HFFc6 (cell line): ENCODE data around the gene HPGDS. TPM values are rescaled to one million over a fixed set of nuclear protein-coding genes. Genes with fewer than 3 reads are reported as not detected.
"Not testable (repeated sequence)": the region's sequence is repeated elsewhere in the genome, so short reads cannot be mapped to it uniquely, and the experiment has no call there.

Source experiments
- DNase-seq: peaks from one replicate; pipeline ENCODE4 v3.0.0-alpha.2; 2018
- H3K27ac Mint-ChIP-seq: 2 replicates; pipeline ENCODE4 v1.8.0; 2020; ENCODE audit warnings: mild to moderate bottlenecking, mixed read lengths
- H3K27me3 Mint-ChIP-seq: 2 replicates; pipeline ENCODE4 v1.8.0; 2021; ENCODE audit warnings: mild to moderate bottlenecking, moderate library complexity, mixed read lengths; ENCODE audit not compliant: insufficient read depth
- H3K36me3 Mint-ChIP-seq: 2 replicates; pipeline ENCODE4 v1.8.0; 2021; ENCODE audit warnings: low read depth, mixed read lengths
- H3K4me1 Mint-ChIP-seq: 2 replicates; pipeline ENCODE4 v1.8.0; 2020; ENCODE audit warnings: low read depth, mixed read lengths
- H3K4me3 Mint-ChIP-seq: 2 replicates; pipeline ENCODE4 v1.8.0; 2020; ENCODE audit warnings: mild to moderate bottlenecking, moderate library complexity, mixed read lengths
- H3K9me3 Mint-ChIP-seq: 2 replicates; pipeline ENCODE4 v1.8.0; 2020; ENCODE audit warnings: mild to moderate bottlenecking, mixed read lengths
- total RNA-seq, 6 experiments: library from RNA; stranded (reverse); fragmentation: NEBNext Ultra II Directional; extraction: Animal tissue kit (Norgen Biotek cat#: 25700); gene quantifications; 2 replicates in 1 of 6; 3 replicates in 5 of 6; pipeline ENCODE4 v1.2.3, GENCODE V29; 2021
- TF ChIP-seq, protein P1 (sequence below): fragments of 200-600 bp; sonication (generic); IDR thresholded peaks from 2 replicates; pipeline ENCODE4 v1.5.0; 2021; ENCODE audit warnings: antibody characterized with exemption, mild to moderate bottlenecking

HPGDS gene
- total RNA-seq, 6 experiments from 2014 or later, result not detected

GRCh38 chr4:94325835-94326234, 16.8 kb downstream of the HPGDS start:
- H3K36me3 Mint-ChIP-seq, result peaks cover 12% of the 10 kb centered on the region
- peaks cover 15% of the 10 kb centered on the region for H3K27me3 Mint-ChIP-seq
- DNase-seq, result no peak
- H3K9me3 Mint-ChIP-seq, result peaks cover 18% of the 10 kb centered on the region
- no peak overlapping the region for H3K27ac Mint-ChIP-seq
- H3K4me3 Mint-ChIP-seq, result no peak overlapping the region
- H3K4me1 Mint-ChIP-seq, result no peaks in the 10 kb centered on the region
- TF ChIP-seq, protein P1, sequence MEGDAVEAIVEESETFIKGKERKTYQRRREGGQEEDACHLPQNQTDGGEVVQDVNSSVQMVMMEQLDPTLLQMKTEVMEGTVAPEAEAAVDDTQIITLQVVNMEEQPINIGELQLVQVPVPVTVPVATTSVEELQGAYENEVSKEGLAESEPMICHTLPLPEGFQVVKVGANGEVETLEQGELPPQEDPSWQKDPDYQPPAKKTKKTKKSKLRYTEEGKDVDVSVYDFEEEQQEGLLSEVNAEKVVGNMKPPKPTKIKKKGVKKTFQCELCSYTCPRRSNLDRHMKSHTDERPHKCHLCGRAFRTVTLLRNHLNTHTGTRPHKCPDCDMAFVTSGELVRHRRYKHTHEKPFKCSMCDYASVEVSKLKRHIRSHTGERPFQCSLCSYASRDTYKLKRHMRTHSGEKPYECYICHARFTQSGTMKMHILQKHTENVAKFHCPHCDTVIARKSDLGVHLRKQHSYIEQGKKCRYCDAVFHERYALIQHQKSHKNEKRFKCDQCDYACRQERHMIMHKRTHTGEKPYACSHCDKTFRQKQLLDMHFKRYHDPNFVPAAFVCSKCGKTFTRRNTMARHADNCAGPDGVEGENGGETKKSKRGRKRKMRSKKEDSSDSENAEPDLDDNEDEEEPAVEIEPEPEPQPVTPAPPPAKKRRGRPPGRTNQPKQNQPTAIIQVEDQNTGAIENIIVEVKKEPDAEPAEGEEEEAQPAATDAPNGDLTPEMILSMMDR, result no peak

GRCh38 chr4:94319927-94320326, 22.7 kb downstream of the HPGDS start:
- not testable (repeated sequence) for H3K9me3 Mint-ChIP-seq, H3K36me3 Mint-ChIP-seq, H3K27ac Mint-ChIP-seq, H3K4me1 Mint-ChIP-seq, DNase-seq, H3K4me3 Mint-ChIP-seq
- peaks cover 12% of the 10 kb centered on the region; the same call in 1 of the 2 replicates for H3K27me3 Mint-ChIP-seq

- no peak overlapping the region for H3K4me3 Mint-ChIP-seq
- no peak for DNase-seq
- peaks cover 18% of the 10 kb centered on the region for H3K4me1 Mint-ChIP-seq
- peaks cover 5% of the 10 kb centered on the region for H3K27me3 Mint-ChIP-seq
- no peak overlapping the region for H3K27ac Mint-ChIP-seq
- no peaks in the 10 kb centered on the region for H3K9me3 Mint-ChIP-seq
- no peaks in the 10 kb centered on the region for H3K36me3 Mint-ChIP-seq
- TF ChIP-seq, protein P1, result no peak
Observed at GRCh38 chr4:94307231-94307871, 35.3 kb downstream of the HPGDS start.

DNA sequence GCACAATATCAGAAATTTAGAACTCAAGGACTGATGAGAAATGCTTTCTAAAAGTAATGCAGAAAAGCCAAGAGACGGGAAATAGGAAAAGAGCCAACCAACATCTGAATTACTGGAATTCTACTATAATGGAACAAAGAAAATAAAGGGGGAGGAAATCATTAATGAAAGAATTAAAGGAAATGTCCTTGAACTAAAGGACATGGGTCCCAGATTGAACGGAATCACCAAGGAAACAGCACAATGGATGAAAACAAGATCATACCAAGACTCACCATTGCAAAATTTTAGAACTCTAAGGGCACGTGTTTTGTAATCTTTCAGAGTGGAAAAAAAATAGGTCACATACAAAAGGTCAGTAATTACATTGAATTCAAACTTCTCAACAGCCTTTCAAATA, 35.9 kb downstream of the HPGDS start:
- TF ChIP-seq, protein P1, result no peak
- Mint-ChIP-seq H3K9me3 (no peaks in the 10 kb centered on the region), H3K27me3 (no peaks in the 10 kb centered on the region; the same call in 1 of the 2 replicates), H3K27ac (no peak overlapping the region), H3K4me3 (no peak overlapping the region), H3K36me3 (no peaks in the 10 kb centered on the region), H3K4me1 (peaks cover 18% of the 10 kb centered on the region)
- DNase-seq, result no peak

DNA sequence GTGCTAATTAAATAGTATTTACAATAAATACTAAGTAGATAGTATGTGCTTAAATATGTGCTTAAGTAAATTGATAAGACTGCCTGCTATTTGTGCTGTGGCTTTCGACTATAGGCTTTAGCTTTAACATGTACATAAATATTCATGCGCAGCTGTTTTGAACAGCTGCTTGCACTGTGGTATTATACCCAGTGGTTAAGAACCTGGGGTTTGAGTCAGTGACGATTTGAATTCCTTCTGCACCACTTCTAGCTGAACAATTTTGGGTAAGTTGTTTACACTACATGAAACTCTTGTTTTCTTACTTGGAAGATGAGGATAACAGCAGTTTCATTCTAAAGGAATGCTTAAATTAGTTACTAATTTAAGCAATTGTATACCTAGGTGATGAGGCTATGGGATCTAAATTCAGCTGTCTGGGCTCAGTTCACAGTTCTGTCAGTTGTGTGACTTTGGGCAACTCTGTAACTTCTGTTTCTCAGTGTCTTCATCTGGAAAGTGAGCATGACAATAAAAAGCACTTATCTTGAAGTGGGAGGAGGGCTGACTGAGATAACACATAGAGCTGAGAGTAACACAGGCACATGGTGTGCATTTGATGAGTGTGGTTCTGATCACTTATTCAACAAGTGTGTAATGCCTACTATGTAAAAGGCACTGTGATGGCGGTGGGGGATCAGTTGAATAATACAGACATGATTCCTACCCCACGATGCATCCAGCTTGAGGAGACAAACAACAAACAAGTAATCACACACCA, 37.0 kb downstream of the HPGDS start:
- Mint-ChIP-seq H3K4me1 (peaks cover 18% of the 10 kb centered on the region), H3K27ac (no peak overlapping the region), H3K4me3 (no peak overlapping the region), H3K27me3 (no peaks in the 10 kb centered on the region; the same call in 1 of the 2 replicates), H3K9me3 (no peaks in the 10 kb centered on the region), H3K36me3 (no peaks in the 10 kb centered on the region)
- DNase-seq, result no peak
- TF ChIP-seq, protein P1, result no peak

GRCh38 chr4:94304365-94304971, 38.2 kb downstream of the HPGDS start:
- DNase-seq, result no peak
- H3K4me3 Mint-ChIP-seq, result no peak overlapping the region
- no peaks in the 10 kb centered on the region; the same call in 1 of the 2 replicates for H3K27me3 Mint-ChIP-seq
- no peaks in the 10 kb centered on the region for H3K36me3 Mint-ChIP-seq
- H3K9me3 Mint-ChIP-seq, result no peaks in the 10 kb centered on the region
- H3K4me1 Mint-ChIP-seq, result peaks cover 18% of the 10 kb centered on the region
- H3K27ac Mint-ChIP-seq, result no peak overlapping the region
- TF ChIP-seq, protein P1, result peak; percentile 83
